Spleen (tissue), 11 donors: ENCODE data around the gene ABCA7. TPM values are rescaled to one million over a fixed set of nuclear protein-coding genes. Genes with fewer than 3 reads are reported as not detected.

Experiments used
- DNase-seq: peaks from one replicate; pipeline ENCODE4 v3.0.0-alpha.2; 2020
- H3K27ac ChIP-seq, 8 donors: fragments of 200-600 bp; sonication (generic) in 7 of 8; 1 replicate in 4 of 8; 2 replicates in 4 of 8; pipeline versions ENCODE4 v1.5.0 to v1.8.0; 2016 to 2021; ENCODE audit warnings: inconsistent platforms in 4 of 8, mild to moderate bottlenecking in 4 of 8, moderate library complexity in 1 of 8
- H3K27me3 ChIP-seq, 7 donors: fragments of 200-600 bp; sonication (generic) in 6 of 7; replicated peaks in 1 of 7; 1 replicate in 4 of 7; 2 replicates in 3 of 7; pipeline versions ENCODE4 v1.5.0 to v1.8.0; 2016 to 2021; ENCODE audit warnings: inconsistent platforms in 3 of 7, mild to moderate bottlenecking in 1 of 7
- H3K36me3 ChIP-seq, 6 donors: fragments of 200-600 bp; sonication (generic) in 5 of 6; 1 replicate in 4 of 6; 2 replicates in 2 of 6; pipeline versions ENCODE4 v1.5.0 to v1.8.0; 2016 to 2021; ENCODE audit warnings: inconsistent platforms in 2 of 6
- H3K4me1 ChIP-seq, 6 donors: fragments of 200-600 bp; sonication (generic) in 5 of 6; 1 replicate in 3 of 6; 2 replicates in 3 of 6; pipeline versions ENCODE4 v1.5.0 to v1.8.0; 2016 to 2021; ENCODE audit warnings: inconsistent platforms in 3 of 6
- H3K4me3 ChIP-seq, 8 donors: fragments of 200-600 bp; sonication (generic) in 7 of 8; 1 replicate in 4 of 8; 2 replicates in 4 of 8; pipeline versions ENCODE4 v1.5.0 to v1.8.0; 2016 to 2021; ENCODE audit warnings: inconsistent platforms in 4 of 8, mild to moderate bottlenecking in 4 of 8, moderate library complexity in 2 of 8
- H3K9me3 ChIP-seq, 8 donors: fragments of 200-600 bp; sonication (generic) in 7 of 8; 1 replicate in 4 of 8; 2 replicates in 4 of 8; pipeline versions ENCODE4 v1.5.0 to v1.8.0; 2016 to 2021; ENCODE audit warnings: inconsistent platforms in 4 of 8
- CTCF ChIP-seq, 11 experiments: fragments of 200-600 bp in 7 of 11; fragments of 450-650 bp in 4 of 11; sonication (generic) in 4 of 11; IDR thresholded peaks in 8 of 11; conservative IDR thresholded peaks in 3 of 11; 1 replicate in 7 of 11; 2 replicates in 4 of 11; pipeline versions ENCODE4 v1.4.0 to v1.8.0; 2016 to 2021; ENCODE audit warnings: antibody characterized with exemption in 11 of 11, inconsistent platforms in 4 of 11, mild to moderate bottlenecking in 1 of 11
- POLR2A ChIP-seq, 3 donors: fragments of 450-650 bp; IDR thresholded peaks; one replicate each; pipeline ENCODE4 v1.5.1; 2017; ENCODE audit warnings: antibody characterized with exemption in 3 of 3, mild to moderate bottlenecking in 1 of 3
- POLR2AphosphoS5 ChIP-seq, 3 donors: sonication (generic); formaldehyde crosslinking; IDR thresholded peaks; one replicate each; pipeline ENCODE4 v1.5.1; 2017; ENCODE audit warnings: antibody characterized with exemption in 3 of 3
- WGBS, 5 donors: extraction: QIAGEN DNeasy Blood & Tissue Kit in 3 of 5; methylation state at CpG; one replicate each; pipeline versions ENCODE4 v1.1.5 to v1.1.7; 2013 to 2018; 5-methylcytosine and 5-hydroxymethylcytosine counted together
- intact Hi-C: fragments of 100-400 bp; cut with DNase I; formaldehyde crosslinking; loops from one replicate; pipeline ENCODE4 v1.15.0; 2023; ENCODE audit warnings: low total_unique reads
- polyA plus RNA-seq, 3 donors: library from polyadenylated mRNA; stranded (reverse); fragments of 200-250 nt; gene quantifications; one replicate each; pipeline ENCODE4 v1.2.1, GENCODE V29; 2013
- total RNA-seq, 7 donors: library from RNA; depleted of rRNA in 3 of 7; stranded (reverse); fragments of >200 nt in 3 of 7; fragmentation: NEBNext Ultra II Directional in 4 of 7; extraction: Animal tissue kit (Norgen Biotek cat#: 25700) in 4 of 7; gene quantifications; one replicate each; pipeline versions ENCODE4 v1.1.0 to v1.2.1, GENCODE V29; 2016 to 2021
- donor health status: healthy with polysubstance abuse.
- donor health status: DM: no; HTN: no; CAD: no; lungs with moderate emphysema.
- donor health status: DM: no; HTN: no; CAD: no.
- donor health status: Bipolar disorder and iron deficiency.
- donor health status: healthy.
- donor health status: DM: no; HTN: no; CAD: no.
- donor health status: DM: yes; HTN: yes; CAD: no.

ABCA7 gene
- total and polyA plus RNA-seq, 10 donors = 64.6 to 197 (median 102) TPM

GRCh38 chr19:1088416-1089010, 48.6 kb downstream of the ABCA7 start:
- peak; percentile 85 for DNase-seq
- H3K27ac ChIP-seq = peak overlapping the region; percentile 54 to 93 (median 82)
- TF ChIP-seq POLR2AphosphoS5 (IDR thresholded peaks at IDR 0.05) (peak; percentile 69 to 86 (median 70)), CTCF (IDR thresholded peaks at IDR 0.05 in 8 of 11, conservative IDR thresholded peaks at IDR 0.05 in 3 of 11) (no peak), POLR2A (IDR thresholded peaks at IDR 0.05) (peak in 1 of 3 donors; percentile 13)
- H3K4me1 ChIP-seq = peaks cover 23 to 100% (median 69%) of the 10 kb centered on the region in 6 donors
- 68 to 74% (median 72%) methylated on average over 25 to 27 of the region's 27 CpGs for WGBS, 5 donors
- H3K9me3 ChIP-seq = no peaks in the 10 kb centered on the region
- peak overlapping the region in 1 of 8 donors; percentile 44 for H3K4me3 ChIP-seq
- intact Hi-C loops = no loop called here
- peaks cover 4 to 100% (median 83%) of the 10 kb centered on the region in 6 donors for H3K36me3 ChIP-seq
- no peaks in the 10 kb centered on the region for H3K27me3 ChIP-seq

- H3K4me1 ChIP-seq = peaks cover 30 to 100% (median 69%) of the 10 kb centered on the region in 6 donors
- TF ChIP-seq POLR2AphosphoS5 (IDR thresholded peaks at IDR 0.05) (peak; percentile 38 to 78 (median 66)), POLR2A (IDR thresholded peaks at IDR 0.05) (no peak), CTCF (IDR thresholded peaks at IDR 0.05 in 8 of 11, conservative IDR thresholded peaks at IDR 0.05 in 3 of 11) (no peak)
- 85 to 95% (median 93%) methylated on average over 8 to 32 of the region's 32 CpGs for WGBS, 5 donors
- DNase-seq = peak; percentile 79
- peaks cover 4 to 97% (median 77%) of the 10 kb centered on the region in 6 donors for H3K36me3 ChIP-seq
- intact Hi-C loops = no loop called here
- no peaks in the 10 kb centered on the region for H3K27me3 ChIP-seq
- no peaks in the 10 kb centered on the region for H3K9me3 ChIP-seq
- H3K4me3 ChIP-seq = peak overlapping the region in 1 of 8 donors; percentile 44
- peak overlapping the region in 6 of 8 donors; percentile 77 to 93 (median 85) for H3K27ac ChIP-seq
Observed at GRCh38 chr19:1089126-1089771, 49.3 kb downstream of the ABCA7 start.

- Histone ChIP-seq H3K27me3 (no peaks in the 10 kb centered on the region), H3K27ac (peak overlapping the region in 3 of 8 donors; percentile 87 to 93 (median 91)), H3K36me3 (peaks cover 4 to 90% (median 71%) of the 10 kb centered on the region in 6 donors), H3K4me3 (no peak overlapping the region), H3K4me1 (peaks cover 33 to 100% (median 69%) of the 10 kb centered on the region in 6 donors), H3K9me3 (no peaks in the 10 kb centered on the region)
- DNase-seq = no peak
- TF ChIP-seq POLR2AphosphoS5 (IDR thresholded peaks at IDR 0.05) (peak in 1 of 3 donors; percentile 10), POLR2A (IDR thresholded peaks at IDR 0.05) (no peak), CTCF (IDR thresholded peaks at IDR 0.05 in 8 of 11, conservative IDR thresholded peaks at IDR 0.05 in 3 of 11) (no peak)
- WGBS, 5 donors = 51 to 83% (median 75%) methylated on average over 15 to 22 of the region's 22 CpGs
- intact Hi-C loops = no loop called here
Observed at GRCh38 chr19:1089891-1090290, 50.0 kb downstream of the ABCA7 start.
